Peyer's patch (tissue), 4 donors: ENCODE measurements around the gene DCBLD2. TPM values are rescaled to one million over a fixed set of nuclear protein-coding genes. Genes with fewer than 3 reads are reported as not detected.

Experiments used
- DNase-seq, 3 donors: peaks; one replicate each; pipeline ENCODE4 v3.0.0-alpha.2; 2017 to 2019
- H3K27ac ChIP-seq, 4 donors: fragments of 200-600 bp; sonication (generic); one replicate each; pipeline ENCODE4 v1.5.1; 2016 to 2019
- H3K27me3 ChIP-seq, 2 donors: fragments of 200-600 bp; sonication (generic); one replicate each; pipeline ENCODE4 v1.5.1; 2019
- H3K36me3 ChIP-seq, 3 donors: fragments of 200-600 bp; sonication (generic); one replicate each; pipeline ENCODE4 v1.5.1; 2016 to 2019
- H3K4me1 ChIP-seq, 4 donors: fragments of 200-600 bp; sonication (generic); one replicate each; pipeline ENCODE4 v1.5.1; 2016 to 2019
- H3K4me3 ChIP-seq, 4 donors: fragments of 200-600 bp; sonication (generic); 1 replicate in 3 of 4; 2 replicates in 1 of 4; pipeline ENCODE4 v1.5.1; 2016 to 2019; ENCODE audit warnings: mild to moderate bottlenecking in 1 of 4
- H3K9me3 ChIP-seq, 4 donors: fragments of 200-600 bp; sonication (generic); one replicate each; pipeline ENCODE4 v1.5.1; 2016 to 2019; ENCODE audit warnings: mild to moderate bottlenecking in 1 of 4
- CTCF ChIP-seq, 6 experiments: fragments of 450-650 bp in 4 of 6; fragments of 200-600 bp in 2 of 6; sonication (generic) in 1 of 6; IDR thresholded peaks; one replicate each; pipeline ENCODE4 v1.5.1; 2017 to 2019; ENCODE audit warnings: antibody characterized with exemption in 6 of 6, mild to moderate bottlenecking in 3 of 6, moderate library complexity in 1 of 6
- POLR2A ChIP-seq, 2 donors: fragments of 450-650 bp; IDR thresholded peaks; one replicate each; pipeline ENCODE4 v1.5.1; 2017; ENCODE audit warnings: antibody characterized with exemption in 2 of 2, mild to moderate bottlenecking in 2 of 2, moderate library complexity in 2 of 2
- total RNA-seq, 4 donors: library from RNA; depleted of rRNA; stranded (reverse); fragments of >200 nt; gene quantifications; one replicate each; pipeline ENCODE4 v1.1.0, GENCODE V29; 2016

DCBLD2 gene
- total RNA-seq, 4 donors from 2014 or later: 4.8 to 9.1 (median 7.0) TPM

- Histone ChIP-seq H3K4me1 (no peaks in the 10 kb centered on the region), H3K4me3 (no peak overlapping the region), H3K36me3 (no peaks in the 10 kb centered on the region), H3K27me3 (no peaks in the 10 kb centered on the region), H3K27ac (no peak overlapping the region), H3K9me3 (no peaks in the 10 kb centered on the region)
- DNase-seq: no peak
- TF ChIP-seq POLR2A (IDR thresholded peaks at IDR 0.05) (no peak), CTCF (IDR thresholded peaks at IDR 0.05) (no peak)
These were observed 4.7 kb upstream of the DCBLD2 start for GRCh38 chr3:98906230-98906629.

- Histone ChIP-seq H3K9me3 (no peaks in the 10 kb centered on the region), H3K4me1 (peaks cover 0 to 12% (median 0%) of the 10 kb centered on the region in 4 donors), H3K27me3 (no peaks in the 10 kb centered on the region), H3K36me3 (no peaks in the 10 kb centered on the region), H3K27ac (no peak overlapping the region), H3K4me3 (no peak overlapping the region)
- no peak for TF ChIP-seq POLR2A (IDR thresholded peaks at IDR 0.05)
- TF ChIP-seq CTCF (IDR thresholded peaks at IDR 0.05): no peak
- no peak for DNase-seq
These were observed 2.4 kb upstream of the DCBLD2 start for GRCh38 chr3:98903705-98904481.

GRCh38 chr3:98903099-98903498 is 1.6 kb upstream of the DCBLD2 start:
- H3K4me1 ChIP-seq: peaks cover 0 to 12% (median 0%) of the 10 kb centered on the region in 4 donors
- TF ChIP-seq CTCF (IDR thresholded peaks at IDR 0.05) (no peak), POLR2A (IDR thresholded peaks at IDR 0.05) (no peak)

GRCh38 chr3:98902351-98902740 is 851 bp upstream of the DCBLD2 start:
- Histone ChIP-seq H3K27ac (peak overlapping the region in 1 of 4 donors; percentile 83), H3K4me1 (peaks cover 0 to 12% (median 0%) of the 10 kb centered on the region in 4 donors), H3K27me3 (no peaks in the 10 kb centered on the region), H3K9me3 (no peaks in the 10 kb centered on the region), H3K36me3 (no peaks in the 10 kb centered on the region), H3K4me3 (peak overlapping the region; percentile 66 to 95 (median 70))
- DNase-seq: no peak
- no peak for TF ChIP-seq CTCF (IDR thresholded peaks at IDR 0.05)
- no peak for TF ChIP-seq POLR2A (IDR thresholded peaks at IDR 0.05)

More at GRCh38 chr3:98903099-98903498, 1.6 kb upstream of the DCBLD2 start:
- no peak for DNase-seq
- Histone ChIP-seq H3K27ac (no peak overlapping the region), H3K36me3 (no peaks in the 10 kb centered on the region), H3K4me3 (no peak overlapping the region), H3K9me3 (no peaks in the 10 kb centered on the region), H3K27me3 (no peaks in the 10 kb centered on the region)

- peak overlapping the region; percentile 68 to 83 (median 72) for H3K27ac ChIP-seq
- peaks cover 0 to 12% (median 0%) of the 10 kb centered on the region in 4 donors for H3K4me1 ChIP-seq
- peak overlapping the region; percentile 66 to 95 (median 70) for H3K4me3 ChIP-seq
- DNase-seq: peak in 1 of 3 donors; percentile 50
- TF ChIP-seq CTCF (IDR thresholded peaks at IDR 0.05): no peak
- TF ChIP-seq POLR2A (IDR thresholded peaks at IDR 0.05): no peak
- no peaks in the 10 kb centered on the region for H3K9me3 ChIP-seq
- H3K27me3 ChIP-seq: no peaks in the 10 kb centered on the region
- H3K36me3 ChIP-seq: no peaks in the 10 kb centered on the region
These were observed 440 bp downstream of the DCBLD2 start for GRCh38 chr3:98901119-98901391.
